ENCODE data around the gene VGLL2.

DNA sequence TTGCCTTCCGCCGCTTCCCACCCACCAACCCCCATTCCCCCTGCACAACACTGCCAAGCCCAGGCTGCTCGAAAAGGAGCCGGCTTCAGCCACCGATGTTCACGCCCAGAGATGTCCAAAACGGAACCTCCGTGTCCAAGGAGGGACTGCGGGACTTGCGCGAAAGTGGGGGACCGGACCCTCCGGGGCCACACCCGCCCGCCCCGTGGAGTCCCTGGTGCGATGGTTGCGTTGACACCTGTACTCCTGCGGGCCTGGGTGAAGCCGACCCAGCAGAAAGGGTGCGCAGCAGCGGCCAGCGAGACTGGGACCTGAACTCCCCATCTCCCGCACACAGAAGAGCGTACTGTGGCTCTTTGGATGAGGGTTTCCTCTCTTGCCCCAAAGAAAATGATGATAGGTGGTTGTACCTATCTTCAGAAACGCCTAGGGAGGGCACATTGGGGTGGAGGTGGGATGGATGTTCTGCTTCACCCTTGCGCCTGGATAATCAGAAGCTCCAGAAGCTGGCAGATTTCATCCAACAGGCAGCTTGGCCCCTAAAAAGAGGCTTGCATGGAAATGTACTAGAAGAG, 1.9 kb upstream of the VGLL2 start:
- TF ChIP-seq, protein P1, sequence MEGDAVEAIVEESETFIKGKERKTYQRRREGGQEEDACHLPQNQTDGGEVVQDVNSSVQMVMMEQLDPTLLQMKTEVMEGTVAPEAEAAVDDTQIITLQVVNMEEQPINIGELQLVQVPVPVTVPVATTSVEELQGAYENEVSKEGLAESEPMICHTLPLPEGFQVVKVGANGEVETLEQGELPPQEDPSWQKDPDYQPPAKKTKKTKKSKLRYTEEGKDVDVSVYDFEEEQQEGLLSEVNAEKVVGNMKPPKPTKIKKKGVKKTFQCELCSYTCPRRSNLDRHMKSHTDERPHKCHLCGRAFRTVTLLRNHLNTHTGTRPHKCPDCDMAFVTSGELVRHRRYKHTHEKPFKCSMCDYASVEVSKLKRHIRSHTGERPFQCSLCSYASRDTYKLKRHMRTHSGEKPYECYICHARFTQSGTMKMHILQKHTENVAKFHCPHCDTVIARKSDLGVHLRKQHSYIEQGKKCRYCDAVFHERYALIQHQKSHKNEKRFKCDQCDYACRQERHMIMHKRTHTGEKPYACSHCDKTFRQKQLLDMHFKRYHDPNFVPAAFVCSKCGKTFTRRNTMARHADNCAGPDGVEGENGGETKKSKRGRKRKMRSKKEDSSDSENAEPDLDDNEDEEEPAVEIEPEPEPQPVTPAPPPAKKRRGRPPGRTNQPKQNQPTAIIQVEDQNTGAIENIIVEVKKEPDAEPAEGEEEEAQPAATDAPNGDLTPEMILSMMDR (IDR thresholded peaks at IDR 0.05): no peak
- TF ChIP-seq POLR2A (IDR thresholded peaks at IDR 0.05): no peak

Data from esophagus squamous epithelium (tissue), 4 donors.